ENCODE results near the gene LMX1B. TPM values are rescaled to one million over a fixed set of nuclear protein-coding genes. Genes with fewer than 3 reads are reported as not detected.

LMX1B gene
- total and polyA plus RNA-seq, 2 donors (not counting 3 experiments of a cell fraction or from before 2014, with no cell fraction given) = not detected

DNA sequence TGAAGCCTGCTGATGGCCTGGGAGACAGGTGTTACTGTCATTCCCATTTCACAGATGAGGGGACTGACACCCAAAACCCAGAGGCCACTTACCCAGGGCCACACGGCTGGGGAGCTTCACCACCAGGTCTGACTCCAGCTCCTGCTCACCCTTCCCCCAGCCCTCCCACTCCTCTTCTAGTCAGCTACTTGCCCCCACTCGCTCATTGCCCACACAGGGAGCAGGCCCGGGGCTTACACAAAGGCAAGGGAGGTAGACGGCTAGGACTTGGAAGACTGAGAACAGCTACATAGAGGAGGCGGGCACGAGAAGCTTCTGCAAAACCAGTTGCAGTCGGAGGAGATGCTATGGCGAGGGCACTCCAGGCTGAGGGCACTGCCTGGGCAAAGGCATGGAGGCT lies 21.3 kb downstream of the LMX1B start:
- Histone ChIP-seq H3K9me1 (replicated peaks; ENCODE audit: control insufficient read depth, extremely low read depth, insufficient read depth, low read length) (no peaks in the 10 kb centered on the region), H4K20me1 (replicated peaks; ENCODE audit: control insufficient read depth, extremely low read depth, insufficient read depth, low read length) (no peaks in the 10 kb centered on the region), H3K27me3 (ENCODE audit: control insufficient read depth in 2 of 2, insufficient read depth in 2 of 2, low read length in 2 of 2) (peaks cover 42 to 45% of the 10 kb centered on the region in 2 experiments), H3K9me3 (replicated peaks; ENCODE audit: control insufficient read depth, insufficient read depth, low read length) (no peaks in the 10 kb centered on the region), H3K79me2 (ENCODE audit: control insufficient read depth, insufficient read depth, low read length) (no peaks in the 10 kb centered on the region), H3K9ac (replicated peaks; ENCODE audit: extremely low read depth, insufficient read depth, low read length) (no peak overlapping the region), H3K27ac (ENCODE audit: insufficient read depth, low read depth, low read length) (no peak overlapping the region), H3K4me1 (ENCODE audit: control insufficient read depth, extremely low read depth, insufficient read depth, low read length) (no peaks in the 10 kb centered on the region), H3K4me3 (replicated peaks in 1 of 3; ENCODE audit: insufficient read depth in 1 of 3, low read depth in 1 of 3, low read length in 3 of 3) (no peak overlapping the region), H3K36me3 (ENCODE audit: control insufficient read depth in 2 of 2, extremely low read depth in 1 of 2, insufficient read depth in 2 of 2, low read length in 2 of 2) (no peaks in the 10 kb centered on the region), H3K4me2 (ENCODE audit: insufficient read depth, low read length) (no peak overlapping the region), H2AFZ (ENCODE audit: low read depth, low read length) (no peak overlapping the region)
- TF ChIP-seq MAX (IDR thresholded peaks at IDR 0.05; ENCODE audit: insufficient read depth, insufficient read length) = no peak
- TF ChIP-seq GATA2 (IDR thresholded peaks at IDR 0.05; ENCODE audit: insufficient read depth, insufficient read length, low read depth, low read length) = no peak
- no peak for TF ChIP-seq POLR2A (IDR thresholded peaks at IDR 0.05; ENCODE audit: low read depth, low read length)
- no peak for TF ChIP-seq JUN (IDR thresholded peaks at IDR 0.05; ENCODE audit: borderline replicate concordance, insufficient read depth, insufficient read length, low read depth)
- TF ChIP-seq MYC (IDR thresholded peaks at IDR 0.05; ENCODE audit: low read depth, low read length) = no peak
- TF ChIP-seq, protein P1, sequence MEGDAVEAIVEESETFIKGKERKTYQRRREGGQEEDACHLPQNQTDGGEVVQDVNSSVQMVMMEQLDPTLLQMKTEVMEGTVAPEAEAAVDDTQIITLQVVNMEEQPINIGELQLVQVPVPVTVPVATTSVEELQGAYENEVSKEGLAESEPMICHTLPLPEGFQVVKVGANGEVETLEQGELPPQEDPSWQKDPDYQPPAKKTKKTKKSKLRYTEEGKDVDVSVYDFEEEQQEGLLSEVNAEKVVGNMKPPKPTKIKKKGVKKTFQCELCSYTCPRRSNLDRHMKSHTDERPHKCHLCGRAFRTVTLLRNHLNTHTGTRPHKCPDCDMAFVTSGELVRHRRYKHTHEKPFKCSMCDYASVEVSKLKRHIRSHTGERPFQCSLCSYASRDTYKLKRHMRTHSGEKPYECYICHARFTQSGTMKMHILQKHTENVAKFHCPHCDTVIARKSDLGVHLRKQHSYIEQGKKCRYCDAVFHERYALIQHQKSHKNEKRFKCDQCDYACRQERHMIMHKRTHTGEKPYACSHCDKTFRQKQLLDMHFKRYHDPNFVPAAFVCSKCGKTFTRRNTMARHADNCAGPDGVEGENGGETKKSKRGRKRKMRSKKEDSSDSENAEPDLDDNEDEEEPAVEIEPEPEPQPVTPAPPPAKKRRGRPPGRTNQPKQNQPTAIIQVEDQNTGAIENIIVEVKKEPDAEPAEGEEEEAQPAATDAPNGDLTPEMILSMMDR (IDR thresholded peaks at IDR 0.05; ENCODE audit: extremely low read depth in 1 of 2, insufficient read depth in 1 of 2, low read depth in 1 of 2, low read length in 2 of 2) = no peak
- TF ChIP-seq FOS (IDR thresholded peaks at IDR 0.05; ENCODE audit: borderline replicate concordance, insufficient read depth, low read length) = no peak
- TF ChIP-seq EZH2 (IDR thresholded peaks at IDR 0.05; ENCODE audit: borderline replicate concordance, low read depth, low read length, severe bottlenecking) = no peak
- TF ChIP-seq POLR2AphosphoS5 (IDR thresholded peaks at IDR 0.05; ENCODE audit: insufficient read depth, low read depth, low read length) = no peak
- no peak for DNase-seq (ENCODE audit: low read depth, low spot score)
- BruUV-seq (replicated peaks) = no TSS peak
- intact Hi-C loops (cut with micrococcal nuclease) (no loop called here), dilution Hi-C loops (cut with MboI; ENCODE audit: extremely low pct_ligation_motif_present, low sequenced_read_pairs) (no loop called here)
- ChIA-PET POLR2A (no interaction called here), CTCF (interaction anchor here (1.8 kb wide), 1 partner anchor 56 kb away, joined by 5 read pairs; no protein-coding TSS in a partner anchor)
- no peak for FAIRE-seq

Measured in endothelial cell of umbilical vein (primary cell).